GM12878 (cell line): ENCODE results near the gene ANO8. TPM values are rescaled to one million over a fixed set of nuclear protein-coding genes. Genes with fewer than 3 reads are reported as not detected.

Source experiments
- BCL3 ChIP-seq: IDR thresholded peaks from 2 replicates; pipeline ENCODE4 v1.6.1; 2011; ENCODE audit warnings: borderline replicate concordance, low read depth, mild to moderate bottlenecking, moderate library complexity, low read length; ENCODE audit not compliant: insufficient read depth, poor library complexity, severe bottlenecking
- CEBPB ChIP-seq, 2 experiments: fragments of 150-350 bp in 1 of 2; IDR thresholded peaks; 2 replicates each; pipeline ENCODE4 v1.6.1; 2012 to 2014; ENCODE audit warnings: low read depth in 2 of 2, low read length in 2 of 2, borderline replicate concordance in 1 of 2, inconsistent platforms in 1 of 2
- CHD2 ChIP-seq: IDR thresholded peaks from 2 replicates; pipeline ENCODE4 v1.6.1; 2011; ENCODE audit warnings: low read depth, low read length, improper control_type of control experiment, borderline replicate concordance
- FOXM1 ChIP-seq: IDR thresholded peaks from 2 replicates; pipeline ENCODE4 v1.6.1; 2012; ENCODE audit warnings: low read depth, mild to moderate bottlenecking, inconsistent platforms, low read length, moderate library complexity
- GATAD2B ChIP-seq: fragments of 450-650 bp; conservative IDR thresholded peaks from 2 replicates; pipeline ENCODE4 v1.6.1; 2017; ENCODE audit warnings: low read depth, mild to moderate bottlenecking, moderate library complexity
- IKZF2 ChIP-seq, 2 experiments: fragments of 450-650 bp; IDR thresholded peaks; 2 replicates each; pipeline ENCODE4 v1.6.1; 2017; ENCODE audit warnings: mild to moderate bottlenecking in 2 of 2, moderate library complexity in 2 of 2
- JUND ChIP-seq: IDR thresholded peaks from 2 replicates; pipeline ENCODE4 v1.6.1; 2012; ENCODE audit warnings: low read depth, mild to moderate bottlenecking, low read length, improper control_type of control experiment, moderate library complexity
- LARP7 ChIP-seq: fragments of 450-650 bp; IDR thresholded peaks from 2 replicates; pipeline ENCODE4 v1.6.1; 2017; ENCODE audit warnings: mild to moderate bottlenecking
- MEF2A ChIP-seq: IDR thresholded peaks from 2 replicates; pipeline ENCODE4 v1.6.1; 2011; ENCODE audit warnings: low read depth, mild to moderate bottlenecking, low read length, moderate library complexity; ENCODE audit not compliant: insufficient read depth
- MEF2B ChIP-seq: fragments of 450-650 bp; IDR thresholded peaks from 2 replicates; pipeline ENCODE4 v1.6.1; 2018; ENCODE audit warnings: mild to moderate bottlenecking, moderate library complexity; ENCODE audit not compliant: partially characterized antibody, poor library complexity, severe bottlenecking
- MTA3 ChIP-seq: IDR thresholded peaks from 2 replicates; pipeline ENCODE4 v1.6.1; 2012; ENCODE audit warnings: low read length, inconsistent platforms, borderline replicate concordance
- NFIC ChIP-seq: IDR thresholded peaks from 2 replicates; pipeline ENCODE4 v1.6.1; 2012; ENCODE audit warnings: low read depth, mild to moderate bottlenecking, inconsistent platforms, low read length, moderate library complexity
- PAX8 ChIP-seq: fragments of 450-650 bp; IDR thresholded peaks from 2 replicates; pipeline ENCODE4 v1.6.1; 2017; ENCODE audit warnings: mild to moderate bottlenecking, moderate library complexity
- PML ChIP-seq: IDR thresholded peaks from 2 replicates; pipeline ENCODE4 v1.6.1; 2012; ENCODE audit warnings: low read length, inconsistent platforms
- POU2F2 ChIP-seq: IDR thresholded peaks from 3 replicates; pipeline ENCODE4 v1.6.1; 2011; ENCODE audit warnings: low read depth, mild to moderate bottlenecking, low read length, borderline replicate concordance
- RAD21 ChIP-seq: IDR thresholded peaks from 2 replicates; pipeline ENCODE4 v1.6.1; 2011; ENCODE audit warnings: mild to moderate bottlenecking, low read depth, low read length, moderate library complexity; ENCODE audit not compliant: insufficient read depth
- RB1 ChIP-seq: fragments of 450-650 bp; formaldehyde crosslinking; IDR thresholded peaks from 2 replicates; pipeline ENCODE4 v1.6.1; 2017; ENCODE audit warnings: mild to moderate bottlenecking, borderline replicate concordance
- SMARCA5 ChIP-seq: fragments of 450-650 bp; IDR thresholded peaks from 2 replicates; pipeline ENCODE4 v1.6.1; 2017; ENCODE audit warnings: mild to moderate bottlenecking
- SP1 ChIP-seq: IDR thresholded peaks from one replicate; pipeline ENCODE4 v1.6.1; 2011; ENCODE audit warnings: low read depth, low read length
- SREBF2 ChIP-seq: IDR thresholded peaks from 2 replicates; pipeline ENCODE4 v1.6.1; 2012; ENCODE audit warnings: mild to moderate bottlenecking, low read length
- TCF12 ChIP-seq: IDR thresholded peaks from 2 replicates; pipeline ENCODE4 v1.6.1; 2011; ENCODE audit warnings: low read depth, mild to moderate bottlenecking, low read length
- ZNF274 ChIP-seq: IDR thresholded peaks from one replicate; pipeline ENCODE4 v1.8.0; 2011; ENCODE audit not compliant: insufficient read length, insufficient read depth
- polyA plus RNA-seq, 11 experiments: library from polyadenylated mRNA; depleted of rRNA in 4 of 11; unstranded in 6 of 11; stranded (reverse) in 5 of 11; fragments of >200 nt; fragmentation: Nextera tagmentation in 4 of 11; fragmentation: Illumina TruSeq in 1 of 11; extraction: Ambion mirVana in 4 of 11; extraction: Trizol in 1 of 11; gene quantifications; 1 replicate in 1 of 11; 2 replicates in 10 of 11; pipeline versions ENCODE4 v1.2.1 to v1.2.3, GENCODE V29; 2011 to 2016; ENCODE audit warnings: inconsistent platforms in 2 of 11, missing spikeins in 2 of 11, low read depth in 1 of 11
- total RNA-seq, 4 experiments: library from RNA; depleted of rRNA in 3 of 4; stranded (reverse); fragments of >200 nt in 3 of 4; fragmentation: Illumina TruSeq in 1 of 4; extraction: Trizol in 1 of 4; gene quantifications; 2 replicates each; pipeline versions ENCODE4 v1.2.1 to v1.2.3, GENCODE V29; 2013 to 2021
- TF ChIP-seq, protein P1 (sequence below): fragments of 450-650 bp; IDR thresholded peaks from 2 replicates; pipeline ENCODE4 v1.6.1; 2016; ENCODE audit warnings: mild to moderate bottlenecking
- TF ChIP-seq, protein P2 (sequence below): fragments of 450-650 bp; formaldehyde crosslinking; IDR thresholded peaks from 2 replicates; pipeline ENCODE4 v1.5.0; 2022; ENCODE audit warnings: mild to moderate bottlenecking, missing genetic modification characterization
- TF ChIP-seq, protein P3 (sequence below): IDR thresholded peaks from 2 replicates; pipeline ENCODE4 v1.6.1; 2011; ENCODE audit warnings: low read depth, low read length, improper control_type of control experiment, borderline replicate concordance

The ANO8 gene
- total and polyA plus RNA-seq, 10 of the 15 experiments (the other 5 are each of a cell fraction or from before 2014, with no cell fraction given): 0.04 to 6.7 (median 1.1) TPM

DNA sequence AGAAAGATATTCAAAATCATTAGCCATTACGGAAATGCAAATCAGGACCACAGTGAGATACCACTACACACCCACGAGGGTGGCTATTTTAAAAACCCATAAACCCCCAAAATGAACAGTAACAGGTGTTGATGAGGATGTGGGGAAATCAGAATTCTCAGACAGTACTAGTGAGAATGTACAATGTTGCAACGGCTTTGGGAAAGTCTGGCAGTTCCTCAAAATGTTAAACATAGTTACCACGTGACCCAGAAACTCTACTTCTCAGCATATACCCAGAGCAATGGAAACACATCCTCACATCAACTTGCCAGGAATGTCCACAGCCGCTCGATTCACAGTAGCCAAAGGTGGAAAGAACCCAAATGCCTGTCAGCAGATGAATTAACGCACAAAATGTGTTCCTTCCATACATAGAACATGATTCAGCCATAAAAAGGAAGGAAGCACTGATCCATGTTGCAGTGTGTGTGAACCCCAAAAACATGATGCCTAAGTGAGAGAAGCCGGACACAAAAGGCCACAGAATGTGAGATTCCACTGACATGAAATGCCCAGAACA is 35.5 kb upstream of the ANO8 start (continued):
- peak; percentile 96 for TF ChIP-seq MEF2A
- 0 out of 2 replicates have a peak, but pooled peaks have one; percentile 22 for TF ChIP-seq CHD2
- 0 out of 2 replicates have a peak, but pooled peaks have one; percentile 33 for TF ChIP-seq SMARCA5
- peak; percentile 96; the same call in 2 of the 3 replicates for TF ChIP-seq POU2F2
- peak; percentile 40; the same call in 1 of the 2 replicates for TF ChIP-seq LARP7
- peak; percentile 91 for TF ChIP-seq MEF2B
- no peak for TF ChIP-seq RAD21
- TF ChIP-seq MTA3: no peak; the same call in 1 of the 2 replicates
- peak; percentile 71; the same call in 1 of the 2 replicates for TF ChIP-seq PML
- TF ChIP-seq NFIC: peak; percentile 83
- peak; percentile 91 for TF ChIP-seq TCF12
- peak; percentile 19 for TF ChIP-seq BCL3
- no peak for TF ChIP-seq RB1
- TF ChIP-seq, protein P1, sequence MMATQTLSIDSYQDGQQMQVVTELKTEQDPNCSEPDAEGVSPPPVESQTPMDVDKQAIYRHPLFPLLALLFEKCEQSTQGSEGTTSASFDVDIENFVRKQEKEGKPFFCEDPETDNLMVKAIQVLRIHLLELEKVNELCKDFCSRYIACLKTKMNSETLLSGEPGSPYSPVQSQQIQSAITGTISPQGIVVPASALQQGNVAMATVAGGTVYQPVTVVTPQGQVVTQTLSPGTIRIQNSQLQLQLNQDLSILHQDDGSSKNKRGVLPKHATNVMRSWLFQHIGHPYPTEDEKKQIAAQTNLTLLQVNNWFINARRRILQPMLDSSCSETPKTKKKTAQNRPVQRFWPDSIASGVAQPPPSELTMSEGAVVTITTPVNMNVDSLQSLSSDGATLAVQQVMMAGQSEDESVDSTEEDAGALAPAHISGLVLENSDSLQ: peak; percentile 65
- peak; percentile 46 to 63; a peak in 2 of 4 replicates for TF ChIP-seq CEBPB (IDR thresholded peaks at IDR 0.05; ENCODE audit: borderline replicate concordance in 1 of 2, low read depth in 2 of 2, low read length in 2 of 2)
- TF ChIP-seq IKZF2 (IDR thresholded peaks at IDR 0.05): peak; percentile 93 to 96
- TF ChIP-seq ZNF274: no peak
- TF ChIP-seq PAX8: 0 out of 2 replicates have a peak, but pooled peaks have one; percentile 53
- TF ChIP-seq FOXM1: peak; percentile 80; the same call in 1 of the 2 replicates
- no peak for TF ChIP-seq SREBF2
- TF ChIP-seq, protein P2, sequence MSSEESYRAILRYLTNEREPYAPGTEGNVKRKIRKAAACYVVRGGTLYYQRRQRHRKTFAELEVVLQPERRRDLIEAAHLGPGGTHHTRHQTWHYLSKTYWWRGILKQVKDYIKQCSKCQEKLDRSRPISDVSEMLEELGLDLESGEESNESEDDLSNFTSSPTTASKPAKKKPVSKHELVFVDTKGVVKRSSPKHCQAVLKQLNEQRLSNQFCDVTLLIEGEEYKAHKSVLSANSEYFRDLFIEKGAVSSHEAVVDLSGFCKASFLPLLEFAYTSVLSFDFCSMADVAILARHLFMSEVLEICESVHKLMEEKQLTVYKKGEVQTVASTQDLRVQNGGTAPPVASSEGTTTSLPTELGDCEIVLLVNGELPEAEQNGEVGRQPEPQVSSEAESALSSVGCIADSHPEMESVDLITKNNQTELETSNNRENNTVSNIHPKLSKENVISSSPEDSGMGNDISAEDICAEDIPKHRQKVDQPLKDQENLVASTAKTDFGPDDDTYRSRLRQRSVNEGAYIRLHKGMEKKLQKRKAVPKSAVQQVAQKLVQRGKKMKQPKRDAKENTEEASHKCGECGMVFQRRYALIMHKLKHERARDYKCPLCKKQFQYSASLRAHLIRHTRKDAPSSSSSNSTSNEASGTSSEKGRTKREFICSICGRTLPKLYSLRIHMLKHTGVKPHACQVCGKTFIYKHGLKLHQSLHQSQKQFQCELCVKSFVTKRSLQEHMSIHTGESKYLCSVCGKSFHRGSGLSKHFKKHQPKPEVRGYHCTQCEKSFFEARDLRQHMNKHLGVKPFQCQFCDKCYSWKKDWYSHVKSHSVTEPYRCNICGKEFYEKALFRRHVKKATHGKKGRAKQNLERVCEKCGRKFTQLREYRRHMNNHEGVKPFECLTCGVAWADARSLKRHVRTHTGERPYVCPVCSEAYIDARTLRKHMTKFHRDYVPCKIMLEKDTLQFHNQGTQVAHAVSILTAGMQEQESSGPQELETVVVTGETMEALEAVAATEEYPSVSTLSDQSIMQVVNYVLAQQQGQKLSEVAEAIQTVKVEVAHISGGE: no peak
- TF ChIP-seq GATAD2B: 0 out of 2 replicates have a peak, but pooled peaks have one; percentile 58
- TF ChIP-seq, protein P3, sequence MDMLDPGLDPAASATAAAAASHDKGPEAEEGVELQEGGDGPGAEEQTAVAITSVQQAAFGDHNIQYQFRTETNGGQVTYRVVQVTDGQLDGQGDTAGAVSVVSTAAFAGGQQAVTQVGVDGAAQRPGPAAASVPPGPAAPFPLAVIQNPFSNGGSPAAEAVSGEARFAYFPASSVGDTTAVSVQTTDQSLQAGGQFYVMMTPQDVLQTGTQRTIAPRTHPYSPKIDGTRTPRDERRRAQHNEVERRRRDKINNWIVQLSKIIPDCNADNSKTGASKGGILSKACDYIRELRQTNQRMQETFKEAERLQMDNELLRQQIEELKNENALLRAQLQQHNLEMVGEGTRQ: peak; percentile 49; the same call in 1 of the 2 replicates
- TF ChIP-seq JUND: no peak
- TF ChIP-seq SP1: peak; percentile 48
